Esophagus mucosa (tissue), 1 donor: Measurements from ENCODE around the gene ANKRD33B. TPM values are rescaled to one million over a fixed set of nuclear protein-coding genes. Genes with fewer than 3 reads are reported as not detected.

Source experiments
- ATAC-seq: fragments of 200-7000 bp; cut with Tn5 transposase; one replicate; pipeline ENCODE4 v1.9.1; 2020
- total RNA-seq: library from RNA; stranded (reverse); gene quantifications from one replicate; pipeline ENCODE4 v1.2.4, GENCODE V29; 2023
- donor health status: DM: yes; HTN: yes; CAD: no.

ANKRD33B gene
- total RNA-seq, 1 donor from 2014 or later, result 0.68 TPM

DNA sequence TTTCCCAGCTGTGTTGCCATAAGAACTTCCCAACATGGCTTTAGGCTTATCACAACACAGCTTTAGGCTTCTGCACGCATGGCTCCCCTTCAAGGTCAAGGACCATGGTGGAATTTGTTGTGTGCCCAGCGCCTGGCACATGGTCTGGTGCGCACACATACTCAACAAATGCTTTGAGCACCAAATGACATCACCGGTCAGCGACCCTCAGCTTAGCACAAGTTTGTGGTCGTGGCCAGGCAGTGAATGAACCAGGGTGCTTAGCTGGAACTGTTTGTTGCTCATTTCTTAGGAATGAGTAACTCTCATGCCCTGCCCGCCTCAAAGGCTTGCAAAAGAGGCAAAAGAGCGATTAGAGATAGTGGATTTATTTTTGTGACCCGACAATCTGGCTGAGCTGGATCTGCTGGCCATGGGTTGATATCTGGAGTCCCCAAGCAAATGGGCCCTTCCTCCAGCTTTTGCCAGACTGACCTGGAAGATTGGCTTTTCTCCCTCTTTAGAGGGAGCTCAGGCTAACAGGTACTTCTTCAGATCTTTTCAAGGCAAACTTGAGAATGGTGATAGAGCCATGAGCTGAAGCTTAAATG is 138.3 kb downstream of the ANKRD33B start:
- ATAC-seq, result no peak

DNA sequence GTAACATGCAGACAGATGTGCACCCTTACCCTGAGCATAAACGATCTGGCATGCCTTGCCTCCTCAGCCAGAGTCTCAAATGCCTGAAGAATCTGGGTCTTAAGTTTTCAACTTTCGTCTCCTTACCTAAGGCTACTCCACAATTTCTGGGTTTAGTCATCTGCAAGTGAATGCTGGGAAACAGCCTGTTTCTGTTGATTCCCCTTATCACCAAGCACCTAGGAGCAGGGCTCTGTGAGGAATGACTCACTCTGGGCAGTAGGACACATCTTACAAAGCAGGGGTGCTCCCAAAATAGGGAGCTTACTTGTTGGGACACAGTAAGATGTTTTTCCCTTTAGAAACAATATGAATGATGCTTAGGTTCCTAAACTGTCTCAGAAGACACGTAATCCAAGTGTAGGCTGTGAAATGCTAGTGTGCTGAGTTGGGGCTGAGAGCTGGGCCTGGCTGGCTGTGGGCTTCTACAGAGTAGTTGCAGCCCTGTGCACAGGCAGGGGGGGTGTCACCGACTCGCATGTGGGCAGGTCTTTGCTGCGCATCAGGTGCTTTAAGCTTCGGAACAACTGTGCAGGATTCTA is 139.1 kb downstream of the ANKRD33B start:
- peak; percentile 38 for ATAC-seq

DNA sequence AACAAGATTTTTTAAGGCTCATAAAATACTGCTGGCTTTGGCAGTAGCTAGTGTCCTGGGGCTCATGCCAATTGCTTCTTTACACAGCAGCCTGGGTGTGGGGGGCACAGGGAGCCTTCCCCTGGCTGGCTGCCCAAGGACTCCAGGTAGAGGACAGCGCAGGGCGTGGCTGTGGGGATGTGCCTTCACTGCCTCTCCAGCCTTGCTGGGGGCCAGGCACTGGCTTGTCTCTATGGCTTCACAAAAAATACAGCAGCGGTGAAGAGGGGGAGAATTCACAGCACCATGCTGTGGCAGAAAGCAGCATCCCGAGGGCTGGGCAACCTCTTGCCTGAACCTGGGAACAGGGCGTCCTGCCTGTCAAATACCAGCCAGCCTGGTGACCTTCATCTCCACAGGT is 139.8 kb downstream of the ANKRD33B start:
- peak; percentile 29 for ATAC-seq

DNA sequence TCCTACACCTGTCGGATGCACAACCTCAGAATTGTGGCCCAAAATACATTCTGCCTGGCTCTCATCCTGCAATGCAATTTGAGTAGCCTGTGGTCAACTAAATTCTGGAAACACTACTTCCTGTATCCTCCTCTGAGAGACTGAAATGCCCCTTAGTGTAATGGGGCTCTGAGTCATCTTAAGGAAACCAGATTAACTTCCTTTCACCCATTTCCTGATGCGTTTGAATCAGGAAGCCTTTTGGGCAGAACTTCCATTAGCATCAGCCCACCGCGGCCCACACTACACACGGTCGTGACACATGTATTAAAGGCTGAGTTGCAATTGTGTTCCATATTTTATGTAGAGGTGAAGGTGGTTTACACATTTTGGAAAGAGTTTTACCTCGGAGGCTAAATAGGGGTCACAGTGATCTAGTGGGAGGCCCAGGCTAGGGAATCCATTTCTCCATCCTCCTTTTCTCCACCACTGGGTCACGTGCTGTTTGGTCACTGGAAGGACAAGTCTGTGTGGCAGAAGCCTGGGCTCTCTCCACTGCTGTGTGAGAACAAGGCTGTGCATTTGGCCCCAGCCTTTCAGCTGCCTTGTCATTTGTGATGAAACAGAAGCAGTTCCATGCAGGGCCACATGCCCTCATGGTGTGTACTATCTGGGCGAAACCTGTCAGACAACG is 141.2 kb downstream of the ANKRD33B start:
- peak; percentile 24 for ATAC-seq

GRCh38 chr5:10705747-10706146 is 141.9 kb downstream of the ANKRD33B start:
- ATAC-seq, result no peak

DNA sequence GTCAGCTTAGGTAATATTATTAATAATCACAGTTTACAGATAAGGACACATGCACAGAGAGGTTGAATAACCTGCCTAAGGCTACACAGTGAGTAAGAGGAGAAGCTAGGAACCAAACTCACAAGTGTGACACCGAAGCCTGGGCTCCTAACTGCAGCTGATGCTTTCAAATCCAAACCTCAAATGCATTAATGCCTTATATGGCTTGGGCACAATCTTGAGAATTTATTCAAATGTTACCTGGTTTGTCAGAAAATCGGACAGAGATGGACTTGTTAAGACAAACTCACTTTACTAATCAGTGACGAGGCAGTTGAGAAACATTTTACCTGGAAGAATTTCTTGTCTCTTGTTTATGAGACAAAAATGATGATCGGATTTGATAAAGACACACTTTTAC is 142.5 kb downstream of the ANKRD33B start:
- no peak for ATAC-seq

Other genes with a start within 250 kb of the ANKRD33B start
- gene MARCHF6, start 210.4 kb upstream of the ANKRD33B start, total RNA-seq, result 50.6 TPM
- gene ROPN1L, start 122.2 kb upstream of the ANKRD33B start, total RNA-seq, result not detected
- 34.6 TPM for gene DAP, start 197.2 kb downstream of the ANKRD33B start, total RNA-seq